ENCODE data around the gene LRRC8B. TPM values are rescaled to one million over a fixed set of nuclear protein-coding genes. Genes with fewer than 3 reads are reported as not detected.

The LRRC8B gene
- total RNA-seq, 1 experiment from 2014 or later: 24.2 TPM

GRCh38 chr1:89476072-89476471 is 48.6 kb upstream of the LRRC8B start:
- Mint-ChIP-seq H3K27ac (no peak overlapping the region), H3K4me1 (no peaks in the 10 kb centered on the region), H3K9me3 (peaks cover 48% of the 10 kb centered on the region), H3K4me3 (no peak overlapping the region), H3K27me3 (ENCODE audit: low read depth) (peaks cover 3% of the 10 kb centered on the region), H3K36me3 (peaks cover 28% of the 10 kb centered on the region)
- ChIA-PET CTCF (no interaction called here), POLR2A (no interaction called here)
- no peak for DNase-seq (ENCODE audit: low spot score)
- no peak for TF ChIP-seq TEAD4 (CRISPR knock-in tag; IDR thresholded peaks at IDR 0.05)
- TF ChIP-seq ZNF416 (CRISPR knock-in tag; IDR thresholded peaks at IDR 0.05): no peak
- TF ChIP-seq GRHL2 (CRISPR knock-in tag; IDR thresholded peaks at IDR 0.05; ENCODE audit: insufficient replicate concordance, severe bottlenecking): no peak
- TF ChIP-seq, protein P1, sequence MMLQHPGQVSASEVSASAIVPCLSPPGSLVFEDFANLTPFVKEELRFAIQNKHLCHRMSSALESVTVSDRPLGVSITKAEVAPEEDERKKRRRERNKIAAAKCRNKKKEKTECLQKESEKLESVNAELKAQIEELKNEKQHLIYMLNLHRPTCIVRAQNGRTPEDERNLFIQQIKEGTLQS (CRISPR knock-in tag; conservative IDR thresholded peaks at IDR 0.05): no peak
- TF ChIP-seq ZNF263 (CRISPR knock-in tag; IDR thresholded peaks at IDR 0.05; ENCODE audit: low read depth): no peak
- TF ChIP-seq ZNF121 (CRISPR knock-in tag; IDR thresholded peaks at IDR 0.05): no peak
- TF ChIP-seq MYBL2 (CRISPR knock-in tag; IDR thresholded peaks at IDR 0.05): no peak
- no peak for TF ChIP-seq SP1 (CRISPR knock-in tag; conservative IDR thresholded peaks at IDR 0.05)
- no peak for TF ChIP-seq IRF2 (CRISPR knock-in tag; IDR thresholded peaks at IDR 0.05; ENCODE audit: borderline replicate concordance, low read depth)
- no peak for TF ChIP-seq HMGA2 (CRISPR knock-in tag; IDR thresholded peaks at IDR 0.05)
- ATAC-seq: no peak

- DNase-seq (ENCODE audit: low spot score) (peak; percentile 74), ATAC-seq (peak; percentile 82)
- Mint-ChIP-seq H3K4me3 (no peak overlapping the region), H3K27me3 (ENCODE audit: low read depth) (no peaks in the 10 kb centered on the region; the same call in 1 of the 2 replicates), H3K36me3 (peaks cover 27% of the 10 kb centered on the region), H3K27ac (no peak overlapping the region), H3K4me1 (no peaks in the 10 kb centered on the region), H3K9me3 (peaks cover 30% of the 10 kb centered on the region)
- ChIA-PET CTCF (interaction anchor here (0.6 to 2.3 kb wide), 21 partner anchors 14 to 498 kb away, joined by 3 to 39 read pairs (median 4); no protein-coding TSS in a partner anchor), POLR2A (interaction anchor here (0.6 kb wide), 1 partner anchor 280 kb away, joined by 3 read pairs; no protein-coding TSS in a partner anchor)
- TF ChIP-seq ZBTB43 (CRISPR knock-in tag; IDR thresholded peaks at IDR 0.05): no peak
- TF ChIP-seq AFF4 (CRISPR knock-in tag; IDR thresholded peaks at IDR 0.05; ENCODE audit: borderline replicate concordance): no peak
- TF ChIP-seq PRRX2 (CRISPR knock-in tag; IDR thresholded peaks at IDR 0.05): no peak
- TF ChIP-seq E2F1 (CRISPR knock-in tag; IDR thresholded peaks at IDR 0.05): no peak
- TF ChIP-seq, protein P2, sequence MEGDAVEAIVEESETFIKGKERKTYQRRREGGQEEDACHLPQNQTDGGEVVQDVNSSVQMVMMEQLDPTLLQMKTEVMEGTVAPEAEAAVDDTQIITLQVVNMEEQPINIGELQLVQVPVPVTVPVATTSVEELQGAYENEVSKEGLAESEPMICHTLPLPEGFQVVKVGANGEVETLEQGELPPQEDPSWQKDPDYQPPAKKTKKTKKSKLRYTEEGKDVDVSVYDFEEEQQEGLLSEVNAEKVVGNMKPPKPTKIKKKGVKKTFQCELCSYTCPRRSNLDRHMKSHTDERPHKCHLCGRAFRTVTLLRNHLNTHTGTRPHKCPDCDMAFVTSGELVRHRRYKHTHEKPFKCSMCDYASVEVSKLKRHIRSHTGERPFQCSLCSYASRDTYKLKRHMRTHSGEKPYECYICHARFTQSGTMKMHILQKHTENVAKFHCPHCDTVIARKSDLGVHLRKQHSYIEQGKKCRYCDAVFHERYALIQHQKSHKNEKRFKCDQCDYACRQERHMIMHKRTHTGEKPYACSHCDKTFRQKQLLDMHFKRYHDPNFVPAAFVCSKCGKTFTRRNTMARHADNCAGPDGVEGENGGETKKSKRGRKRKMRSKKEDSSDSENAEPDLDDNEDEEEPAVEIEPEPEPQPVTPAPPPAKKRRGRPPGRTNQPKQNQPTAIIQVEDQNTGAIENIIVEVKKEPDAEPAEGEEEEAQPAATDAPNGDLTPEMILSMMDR (IDR thresholded peaks at IDR 0.05): peak; percentile 60
- no peak for TF ChIP-seq NR1H2 (CRISPR knock-in tag; IDR thresholded peaks at IDR 0.05)
Measured at GRCh38 chr1:89483010-89483756, 41.4 kb upstream of the LRRC8B start.

All from WTC11 (cell line).